ENCODE measurements around the gene FGGY.

The FGGY gene

GRCh38 chr1:59419361-59420140 is 122.7 kb downstream of the FGGY start:
- no peak overlapping the region for H3K4me3 ChIP-seq (ENCODE audit: low read depth, low read length)
- no peak for TF ChIP-seq CTCF (IDR thresholded peaks at IDR 0.05; ENCODE audit: insufficient read depth, low read length, missing control alignments)
- CTCF ChIA-PET: interaction anchor here (0.7 kb wide), 1 partner anchor 280 kb away, joined by 3 read pairs; no protein-coding TSS in a partner anchor

GRCh38 chr1:59421232-59421920 is 124.5 kb downstream of the FGGY start:
- no peak for TF ChIP-seq CTCF (IDR thresholded peaks at IDR 0.05; ENCODE audit: insufficient read depth, low read length, missing control alignments)
- no peak for DNase-seq (ENCODE audit: low read depth, low spot score)
- ChIA-PET CTCF (no interaction called here), POLR2A (no interaction called here)
- no peak overlapping the region for H3K4me3 ChIP-seq (ENCODE audit: low read depth, low read length)

More at GRCh38 chr1:59419361-59420140, 122.7 kb downstream of the FGGY start:
- POLR2A ChIA-PET: no interaction called here
- DNase-seq (ENCODE audit: low read depth, low spot score): no peak

DNA sequence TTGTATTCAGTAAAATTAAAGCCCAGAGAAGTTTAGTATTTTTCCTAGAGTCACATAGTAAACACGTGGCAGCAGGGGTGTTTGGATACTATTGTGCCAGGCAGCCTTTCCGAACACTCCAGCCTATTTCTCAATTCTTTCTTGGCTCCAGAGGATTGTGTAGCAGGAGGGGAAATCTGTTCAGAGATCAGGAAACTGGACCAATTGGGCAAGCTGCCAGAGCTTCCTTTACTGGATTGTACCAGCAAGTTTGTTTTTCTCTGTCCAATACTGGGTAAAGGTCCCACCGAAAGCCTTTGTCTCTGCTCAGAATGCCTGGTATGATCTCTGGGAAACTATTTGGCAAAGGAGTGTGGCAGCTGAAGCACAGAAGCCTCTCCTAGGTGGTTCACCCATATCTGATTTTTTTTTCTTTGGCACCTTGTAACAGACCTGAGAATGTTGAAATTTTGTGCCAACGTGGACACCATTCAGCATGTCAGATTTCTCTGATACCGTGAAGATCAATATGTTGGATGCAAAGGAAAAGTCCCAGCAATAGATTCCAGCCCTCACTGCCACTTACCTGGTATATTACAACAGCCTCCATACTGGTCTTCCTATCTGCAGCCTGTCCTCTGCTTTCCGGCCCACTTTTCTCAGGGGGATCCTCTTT is 126.2 kb downstream of the FGGY start:
- DNase-seq (ENCODE audit: low read depth, low spot score): no peak
- ChIA-PET POLR2A (no interaction called here), CTCF (no interaction called here)
- TF ChIP-seq CTCF (IDR thresholded peaks at IDR 0.05; ENCODE audit: insufficient read depth, low read length, missing control alignments): no peak
- H3K4me3 ChIP-seq (ENCODE audit: low read depth, low read length): no peak overlapping the region

GRCh38 chr1:59427155-59427554 is 130.3 kb downstream of the FGGY start:
- no peak for TF ChIP-seq CTCF (IDR thresholded peaks at IDR 0.05; ENCODE audit: insufficient read depth, low read length, missing control alignments)
- POLR2A ChIA-PET: interaction anchor here (0.7 kb wide), 1 partner anchor 116 kb away, joined by 4 read pairs; no protein-coding TSS in a partner anchor
- no peak overlapping the region for H3K4me3 ChIP-seq (ENCODE audit: low read depth, low read length)
- DNase-seq (ENCODE audit: low read depth, low spot score): no peak
- CTCF ChIA-PET: interaction anchor here (0.5 to 1.0 kb wide), 2 partner anchors 60 to 272 kb away, joined by 3 to 4 read pairs; no protein-coding TSS in a partner anchor

DNA sequence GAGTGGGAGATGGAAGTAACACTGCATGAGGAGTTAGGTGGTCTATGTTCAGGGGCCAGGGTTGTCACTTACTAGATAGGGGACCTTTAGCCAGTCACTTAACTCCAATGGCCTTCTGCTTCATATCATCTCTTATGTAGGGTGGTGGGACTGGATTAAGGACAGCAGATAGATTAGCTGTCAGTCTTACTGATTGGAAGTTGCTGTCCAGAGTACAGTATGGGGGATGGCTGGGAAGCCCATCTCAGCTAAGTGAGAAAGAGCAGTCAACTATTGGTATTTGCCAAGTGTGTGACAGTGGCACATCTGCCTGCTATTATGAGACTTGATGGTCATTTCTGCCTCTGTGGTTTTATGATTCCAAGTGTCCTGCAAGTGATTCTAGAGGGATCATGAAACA is 130.9 kb downstream of the FGGY start:
- H3K4me3 ChIP-seq (ENCODE audit: low read depth, low read length): no peak overlapping the region
- TF ChIP-seq CTCF (IDR thresholded peaks at IDR 0.05; ENCODE audit: insufficient read depth, low read length, missing control alignments): no peak
- ChIA-PET CTCF (interaction anchor here (0.5 kb wide), 1 partner anchor 273 kb away, joined by 3 read pairs; no protein-coding TSS in a partner anchor), POLR2A (no interaction called here)
- DNase-seq (ENCODE audit: low read depth, low spot score): no peak

GRCh38 chr1:59428828-59429227 is 131.9 kb downstream of the FGGY start:
- ChIA-PET POLR2A (no interaction called here), CTCF (interaction anchor here (1.5 kb wide), 1 partner anchor 270 kb away, joined by 3 read pairs; no protein-coding TSS in a partner anchor)
- no peak overlapping the region for H3K4me3 ChIP-seq (ENCODE audit: low read depth, low read length)
- TF ChIP-seq CTCF (IDR thresholded peaks at IDR 0.05; ENCODE audit: insufficient read depth, low read length, missing control alignments): no peak
- DNase-seq (ENCODE audit: low read depth, low spot score): no peak

Measured in AG04449 (cell line).